ENCODE measurements around the gene MACROD2. TPM values are rescaled to one million over a fixed set of nuclear protein-coding genes. Genes with fewer than 3 reads are reported as not detected.

Gene MACROD2
- total RNA-seq, 1 experiment from 2014 or later, result 1.4 TPM

DNA sequence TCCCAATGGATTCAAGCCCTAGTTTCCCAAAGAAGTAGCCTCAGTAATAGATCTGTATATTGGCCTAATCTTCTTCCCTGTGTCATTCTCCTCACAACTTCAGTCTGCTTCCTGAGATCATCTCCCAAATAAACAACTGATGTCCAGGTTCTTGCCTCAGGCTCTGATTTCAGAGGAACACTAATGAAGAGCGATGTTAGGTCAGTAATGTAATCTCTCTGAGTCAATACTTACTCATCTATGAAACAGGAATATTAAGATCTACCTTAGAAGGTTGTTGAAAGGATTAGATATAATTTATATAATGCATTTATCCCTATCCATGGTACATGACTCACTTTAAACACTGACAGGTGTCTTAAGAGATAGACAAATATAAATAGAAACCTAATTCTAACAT is 588.1 kb downstream of the MACROD2 start:
- Histone ChIP-seq H3K36me3 (ENCODE audit: insufficient read depth, low read length, poor library complexity, severe bottlenecking) (no peaks in the 10 kb centered on the region), H3K27me3 (replicated peaks; ENCODE audit: insufficient read depth, low read depth, low read length, poor library complexity) (no peaks in the 10 kb centered on the region), H3K9me3 (ENCODE audit: low read depth, low read length, poor library complexity, severe bottlenecking) (peaks cover 2% of the 10 kb centered on the region), H3K4me3 (ENCODE audit: low read depth, low read length, poor library complexity, severe bottlenecking) (no peak overlapping the region), H3K4me1 (ENCODE audit: insufficient read depth, low read length, poor library complexity, severe bottlenecking) (no peaks in the 10 kb centered on the region), H3K27ac (ENCODE audit: low read depth, low read length, poor library complexity, severe bottlenecking) (no peak overlapping the region)
- TF ChIP-seq, protein P1, sequence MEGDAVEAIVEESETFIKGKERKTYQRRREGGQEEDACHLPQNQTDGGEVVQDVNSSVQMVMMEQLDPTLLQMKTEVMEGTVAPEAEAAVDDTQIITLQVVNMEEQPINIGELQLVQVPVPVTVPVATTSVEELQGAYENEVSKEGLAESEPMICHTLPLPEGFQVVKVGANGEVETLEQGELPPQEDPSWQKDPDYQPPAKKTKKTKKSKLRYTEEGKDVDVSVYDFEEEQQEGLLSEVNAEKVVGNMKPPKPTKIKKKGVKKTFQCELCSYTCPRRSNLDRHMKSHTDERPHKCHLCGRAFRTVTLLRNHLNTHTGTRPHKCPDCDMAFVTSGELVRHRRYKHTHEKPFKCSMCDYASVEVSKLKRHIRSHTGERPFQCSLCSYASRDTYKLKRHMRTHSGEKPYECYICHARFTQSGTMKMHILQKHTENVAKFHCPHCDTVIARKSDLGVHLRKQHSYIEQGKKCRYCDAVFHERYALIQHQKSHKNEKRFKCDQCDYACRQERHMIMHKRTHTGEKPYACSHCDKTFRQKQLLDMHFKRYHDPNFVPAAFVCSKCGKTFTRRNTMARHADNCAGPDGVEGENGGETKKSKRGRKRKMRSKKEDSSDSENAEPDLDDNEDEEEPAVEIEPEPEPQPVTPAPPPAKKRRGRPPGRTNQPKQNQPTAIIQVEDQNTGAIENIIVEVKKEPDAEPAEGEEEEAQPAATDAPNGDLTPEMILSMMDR (conservative IDR thresholded peaks at IDR 0.05; ENCODE audit: low read depth, low read length), result no peak
- TF ChIP-seq EZH2 (IDR thresholded peaks at IDR 0.05; ENCODE audit: borderline replicate concordance, low read depth, low read length, poor library complexity, severe bottlenecking), result no peak
- DNase-seq (ENCODE audit: low spot score), result no peak
- POLR2A ChIA-PET (ENCODE audit: low non-redundant PET), result no interaction called here
- intact Hi-C loops (cut with micrococcal nuclease; ENCODE audit: unreplicated experiment), result no loop called here
- BruUV-seq (replicated peaks), result no TSS peak
- CTCF ChIA-PET, result no interaction called here

DNA sequence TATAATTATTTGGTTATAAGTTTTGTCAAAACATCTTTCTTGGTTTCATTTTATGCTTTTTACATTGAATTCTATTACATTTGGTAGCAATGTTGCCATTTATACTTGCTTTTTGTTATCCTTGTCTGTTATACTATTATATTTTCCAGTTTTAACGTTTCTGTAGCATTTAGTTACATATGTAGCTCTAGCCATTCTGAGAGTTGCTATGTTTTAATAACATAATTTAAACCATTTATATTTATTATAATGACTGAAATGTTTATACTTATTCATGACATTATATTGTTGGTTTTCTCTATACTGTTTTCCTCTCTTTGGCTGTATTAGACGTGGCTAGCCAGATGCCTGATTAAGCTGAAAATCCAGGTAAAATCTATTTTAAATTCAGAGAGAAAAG is 594.1 kb downstream of the MACROD2 start:
- Histone ChIP-seq H3K9me3 (ENCODE audit: low read depth, low read length, poor library complexity, severe bottlenecking) (peaks cover 4% of the 10 kb centered on the region), H3K4me3 (ENCODE audit: low read depth, low read length, poor library complexity, severe bottlenecking) (no peak overlapping the region), H3K27ac (ENCODE audit: low read depth, low read length, poor library complexity, severe bottlenecking) (no peak overlapping the region), H3K27me3 (replicated peaks; ENCODE audit: insufficient read depth, low read depth, low read length, poor library complexity) (no peaks in the 10 kb centered on the region), H3K4me1 (ENCODE audit: insufficient read depth, low read length, poor library complexity, severe bottlenecking) (no peaks in the 10 kb centered on the region), H3K36me3 (ENCODE audit: insufficient read depth, low read length, poor library complexity, severe bottlenecking) (no peaks in the 10 kb centered on the region)
- POLR2A ChIA-PET (ENCODE audit: low non-redundant PET), result no interaction called here
- intact Hi-C loops (cut with micrococcal nuclease; ENCODE audit: unreplicated experiment), result no loop called here
- no peak for DNase-seq (ENCODE audit: low spot score)
- CTCF ChIA-PET, result no interaction called here
- BruUV-seq (replicated peaks), result no TSS peak
- TF ChIP-seq, protein P1 (conservative IDR thresholded peaks at IDR 0.05; ENCODE audit: low read depth, low read length), result no peak
- TF ChIP-seq EZH2 (IDR thresholded peaks at IDR 0.05; ENCODE audit: borderline replicate concordance, low read depth, low read length, poor library complexity, severe bottlenecking), result no peak

DNA sequence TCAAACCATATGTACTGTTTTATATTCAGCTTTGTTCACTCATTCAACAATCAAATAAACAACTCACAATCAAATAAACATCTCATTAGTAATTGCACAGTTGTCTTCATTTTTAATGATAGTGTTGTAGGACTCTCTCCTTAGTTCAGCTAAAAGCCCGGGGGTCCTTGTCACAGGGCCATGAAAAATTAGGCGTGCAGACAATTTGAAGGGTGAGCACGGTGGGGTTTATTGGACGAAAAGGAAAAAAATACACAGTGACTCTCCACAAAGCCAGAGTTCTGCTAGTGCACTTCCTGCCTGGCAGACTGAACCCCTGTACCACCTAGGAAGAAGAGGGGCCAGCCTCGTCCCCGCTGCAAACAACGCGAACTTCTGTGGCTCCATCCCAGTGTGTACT is 599.7 kb downstream of the MACROD2 start:
- ChIA-PET CTCF (no interaction called here), POLR2A (ENCODE audit: low non-redundant PET) (no interaction called here)
- H3K36me3 ChIP-seq (ENCODE audit: insufficient read depth, low read length, poor library complexity, severe bottlenecking), result no peaks in the 10 kb centered on the region
- H3K4me1 ChIP-seq (ENCODE audit: insufficient read depth, low read length, poor library complexity, severe bottlenecking), result no peaks in the 10 kb centered on the region
- H3K9me3 ChIP-seq (ENCODE audit: low read depth, low read length, poor library complexity, severe bottlenecking), result no peaks in the 10 kb centered on the region
- TF ChIP-seq, protein P1 (conservative IDR thresholded peaks at IDR 0.05; ENCODE audit: low read depth, low read length), result no peak
- TF ChIP-seq EZH2 (IDR thresholded peaks at IDR 0.05; ENCODE audit: borderline replicate concordance, low read depth, low read length, poor library complexity, severe bottlenecking), result no peak
- DNase-seq (ENCODE audit: low spot score), result no peak
- no peak overlapping the region for H3K27ac ChIP-seq (ENCODE audit: low read depth, low read length, poor library complexity, severe bottlenecking)
- no peaks in the 10 kb centered on the region for H3K27me3 ChIP-seq (replicated peaks; ENCODE audit: insufficient read depth, low read depth, low read length, poor library complexity)
- H3K4me3 ChIP-seq (ENCODE audit: low read depth, low read length, poor library complexity, severe bottlenecking), result no peak overlapping the region
- no TSS peak for BruUV-seq (replicated peaks)
- intact Hi-C loops (cut with micrococcal nuclease; ENCODE audit: unreplicated experiment), result loop anchor here (10.0 kb wide), 1 partner anchor 120 kb away; no protein-coding TSS in a partner anchor
